Gastroesophageal sphincter (tissue), 3 donors: ENCODE measurements around the gene CIAO3.

Source experiments
- POLR2A ChIP-seq, 2 donors: fragments of 450-650 bp; IDR thresholded peaks; one replicate each; pipeline ENCODE4 v1.6.1; 2017; ENCODE audit warnings: antibody characterized with exemption in 2 of 2, mild to moderate bottlenecking in 2 of 2, moderate library complexity in 1 of 2
- TF ChIP-seq, protein P1 (sequence below), 4 experiments: fragments of 200-600 bp in 2 of 4; fragments of 450-650 bp in 2 of 4; sonication (generic) in 1 of 4; IDR thresholded peaks; one replicate each; pipeline ENCODE4 v1.5.1; 2017 to 2019; ENCODE audit warnings: antibody characterized with exemption in 4 of 4, mild to moderate bottlenecking in 2 of 4, moderate library complexity in 2 of 4

DNA sequence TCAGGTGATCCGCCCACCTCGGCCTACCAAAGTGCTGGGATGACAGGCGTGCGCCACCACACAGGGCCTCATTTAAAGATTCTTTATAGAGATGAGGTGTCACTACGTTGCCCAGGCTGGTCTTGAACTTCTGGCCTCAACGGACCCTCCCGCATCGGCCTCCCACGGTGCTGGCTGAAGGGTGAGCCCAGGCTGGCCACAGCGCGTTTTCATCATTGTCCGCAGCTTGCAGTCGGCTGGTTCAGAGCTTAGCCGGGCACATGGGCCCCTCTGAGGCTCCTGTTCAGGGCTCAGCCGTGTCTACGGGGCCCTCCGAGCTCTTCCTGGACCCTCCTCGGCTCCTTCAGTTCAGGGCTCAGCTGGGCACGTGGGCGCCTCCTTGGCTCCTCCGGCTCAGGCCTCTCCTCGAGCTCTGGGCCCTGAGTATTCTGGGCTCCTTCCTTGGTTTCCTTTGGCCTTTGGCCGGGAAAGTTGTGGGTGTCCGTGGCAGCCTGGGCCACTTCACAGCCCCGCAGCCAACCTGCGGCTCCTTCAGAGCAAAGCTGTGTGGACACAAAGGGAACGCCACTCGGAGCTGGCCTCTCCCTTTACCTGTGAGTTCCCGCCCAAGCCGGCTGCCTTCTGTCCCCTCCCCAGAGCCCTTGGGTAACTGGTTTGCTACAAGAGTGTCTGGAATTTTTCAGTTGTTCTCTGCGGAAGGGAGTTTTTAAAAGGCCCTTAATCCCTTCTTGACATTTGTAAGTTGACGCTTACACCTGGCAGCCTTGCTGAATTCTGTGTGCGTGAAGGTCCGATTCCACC, 18.5 kb upstream of the CIAO3 start:
- TF ChIP-seq, protein P1, sequence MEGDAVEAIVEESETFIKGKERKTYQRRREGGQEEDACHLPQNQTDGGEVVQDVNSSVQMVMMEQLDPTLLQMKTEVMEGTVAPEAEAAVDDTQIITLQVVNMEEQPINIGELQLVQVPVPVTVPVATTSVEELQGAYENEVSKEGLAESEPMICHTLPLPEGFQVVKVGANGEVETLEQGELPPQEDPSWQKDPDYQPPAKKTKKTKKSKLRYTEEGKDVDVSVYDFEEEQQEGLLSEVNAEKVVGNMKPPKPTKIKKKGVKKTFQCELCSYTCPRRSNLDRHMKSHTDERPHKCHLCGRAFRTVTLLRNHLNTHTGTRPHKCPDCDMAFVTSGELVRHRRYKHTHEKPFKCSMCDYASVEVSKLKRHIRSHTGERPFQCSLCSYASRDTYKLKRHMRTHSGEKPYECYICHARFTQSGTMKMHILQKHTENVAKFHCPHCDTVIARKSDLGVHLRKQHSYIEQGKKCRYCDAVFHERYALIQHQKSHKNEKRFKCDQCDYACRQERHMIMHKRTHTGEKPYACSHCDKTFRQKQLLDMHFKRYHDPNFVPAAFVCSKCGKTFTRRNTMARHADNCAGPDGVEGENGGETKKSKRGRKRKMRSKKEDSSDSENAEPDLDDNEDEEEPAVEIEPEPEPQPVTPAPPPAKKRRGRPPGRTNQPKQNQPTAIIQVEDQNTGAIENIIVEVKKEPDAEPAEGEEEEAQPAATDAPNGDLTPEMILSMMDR (IDR thresholded peaks at IDR 0.05), result no peak
- no peak for TF ChIP-seq POLR2A (IDR thresholded peaks at IDR 0.05)
